GM19099 (cell line): ENCODE results near the gene DOCK10.

ENCODE experiments used
- POLR2A ChIP-seq: IDR thresholded peaks from 3 replicates; pipeline ENCODE4 v1.6.1; 2011; ENCODE audit warnings: low read depth; ENCODE audit not compliant: insufficient read length; ENCODE audit errors: extremely low read depth

DOCK10 gene

DNA sequence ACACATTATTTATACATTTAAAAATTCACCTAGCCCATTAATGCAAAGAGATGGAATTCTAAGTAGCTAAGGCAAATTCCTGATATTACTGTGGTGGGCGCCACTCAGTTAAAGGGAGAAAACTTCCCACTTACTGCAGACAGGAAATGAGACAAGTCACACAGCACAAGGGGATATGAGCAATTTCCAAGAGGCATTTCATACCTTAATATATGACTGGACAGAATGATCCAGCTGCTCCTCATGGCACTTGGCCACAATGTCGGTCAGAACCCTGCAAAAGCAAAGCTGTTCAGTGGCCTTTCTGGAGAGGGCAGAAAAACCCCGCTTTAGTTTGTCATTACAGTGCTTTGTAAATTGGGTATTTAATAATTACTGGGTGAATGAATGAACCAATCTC is 204.7 kb downstream of the DOCK10 start:
- TF ChIP-seq POLR2A, result no peak

DNA sequence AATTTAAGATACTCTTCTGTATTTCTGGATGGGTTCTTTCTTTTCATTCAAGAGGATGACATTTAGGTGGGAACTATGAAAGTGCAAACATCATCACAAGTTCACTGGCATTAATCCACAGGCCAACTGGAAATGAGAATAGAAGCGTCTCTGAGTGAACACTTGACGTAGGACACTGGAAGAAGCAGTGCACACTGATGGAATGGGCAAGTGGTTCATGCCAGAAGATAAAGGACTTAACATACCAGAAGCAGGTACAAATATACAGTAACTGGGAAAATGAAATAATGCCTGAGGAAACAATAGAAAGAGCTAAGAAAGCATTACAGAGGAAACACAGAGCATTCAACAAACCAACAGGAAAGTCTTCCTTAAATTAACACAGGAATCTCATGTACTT is 205.2 kb downstream of the DOCK10 start:
- TF ChIP-seq POLR2A, result no peak

DNA sequence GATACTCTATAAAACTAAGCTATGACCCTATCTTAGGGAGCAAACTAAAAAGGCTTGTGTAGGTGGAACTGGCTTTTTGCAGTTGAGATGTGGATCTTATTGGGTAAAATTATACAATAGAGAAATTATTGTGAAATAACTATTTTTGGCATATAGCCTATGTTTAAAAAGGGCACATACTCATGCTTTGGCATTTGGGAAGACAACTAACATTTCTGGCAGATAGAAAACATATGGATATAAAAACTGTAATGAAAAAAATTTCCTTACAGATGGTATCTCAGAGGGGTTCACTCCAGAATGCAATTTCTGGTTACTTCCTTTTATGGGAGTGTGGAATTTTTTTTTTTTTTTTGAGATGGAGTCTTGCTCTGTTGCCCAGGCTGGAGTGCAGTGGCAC is 206.0 kb downstream of the DOCK10 start:
- TF ChIP-seq POLR2A, result no peak

GRCh38 chr2:224835405-224835804 is 206.9 kb downstream of the DOCK10 start:
- no peak for TF ChIP-seq POLR2A

DNA sequence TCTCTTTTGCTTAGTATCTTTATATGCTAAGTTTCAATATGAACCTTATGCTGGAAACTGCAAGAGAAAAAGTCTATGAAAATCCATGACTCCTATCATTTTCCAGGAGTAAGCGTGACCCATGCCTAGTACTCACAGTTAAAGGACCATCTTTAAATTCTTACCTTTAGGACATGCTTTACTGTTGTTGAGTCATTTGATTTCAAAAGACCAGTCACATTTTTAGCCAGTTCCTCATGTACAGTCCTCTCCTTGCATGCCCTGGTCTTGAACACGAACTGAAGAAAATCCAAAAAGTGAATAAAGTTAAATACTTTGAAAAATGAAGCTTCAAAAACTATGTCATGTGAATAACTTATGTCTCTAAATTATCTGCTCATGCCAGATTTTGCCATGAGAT is 208.3 kb downstream of the DOCK10 start:
- TF ChIP-seq POLR2A, result no peak

DNA sequence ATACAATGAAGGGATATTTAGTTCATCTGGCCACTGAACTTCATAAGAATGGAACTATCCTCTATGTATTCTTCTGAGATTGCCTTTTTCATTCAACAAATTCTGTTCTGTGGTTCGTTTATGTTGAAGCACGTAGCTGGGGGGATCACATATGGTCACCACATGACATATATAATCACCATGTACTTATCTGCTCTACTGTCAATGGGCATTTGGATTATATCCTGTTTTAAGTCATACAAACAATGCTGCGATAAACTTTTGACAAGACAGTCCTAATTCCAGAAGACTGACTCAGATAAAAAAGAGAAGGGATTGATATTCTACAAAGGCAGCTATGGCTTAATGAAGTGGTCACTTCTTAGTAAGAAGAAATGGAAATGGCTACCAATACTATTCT is 210.1 kb downstream of the DOCK10 start:
- no peak for TF ChIP-seq POLR2A

DNA sequence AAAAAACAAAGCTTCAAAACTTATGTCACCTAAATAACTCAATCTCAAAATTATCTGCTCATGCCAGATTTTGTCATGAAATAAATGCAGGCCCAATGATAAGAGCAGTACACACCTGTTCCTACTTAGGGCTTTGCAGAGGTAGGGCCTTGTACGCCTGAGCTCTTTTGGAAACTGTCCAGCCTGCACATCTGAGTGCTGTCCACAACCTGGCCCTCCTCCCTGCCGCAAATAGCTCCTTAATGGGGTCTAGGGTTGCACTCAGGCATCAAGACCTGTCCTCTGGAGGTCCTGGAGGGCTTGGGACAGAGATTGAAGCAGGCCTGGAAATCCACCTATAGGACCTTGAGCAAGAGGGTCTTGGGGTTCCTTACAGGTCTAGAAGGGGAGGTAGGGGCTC is 210.7 kb downstream of the DOCK10 start:
- no peak for TF ChIP-seq POLR2A

GRCh38 chr2:224820283-224820991 is 221.8 kb downstream of the DOCK10 start:
- TF ChIP-seq POLR2A, result no peak

- no peak for TF ChIP-seq POLR2A
These were observed 223.2 kb downstream of the DOCK10 start for GRCh38 chr2:224819075-224819474.

GRCh38 chr2:224817676-224818075 is 224.6 kb downstream of the DOCK10 start:
- no peak for TF ChIP-seq POLR2A

DNA sequence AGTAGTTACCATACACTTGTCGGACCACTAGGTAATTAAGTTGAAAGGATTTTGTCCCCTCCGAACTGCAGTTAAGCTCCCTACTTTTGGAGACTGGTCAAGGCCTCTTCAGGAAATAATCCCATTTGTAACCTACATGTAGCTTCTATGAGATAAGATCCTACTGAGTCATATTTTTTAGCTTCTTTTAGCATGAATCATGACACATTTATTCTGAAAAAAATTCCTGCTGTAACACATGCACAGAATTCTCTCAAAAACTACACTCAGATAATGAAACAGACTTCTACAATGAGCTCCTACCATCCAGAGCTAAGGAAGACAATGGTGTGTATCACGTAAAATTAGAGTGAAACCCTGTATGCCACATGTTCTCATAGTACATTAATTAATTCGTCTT is 225.5 kb downstream of the DOCK10 start:
- no peak for TF ChIP-seq POLR2A

DNA sequence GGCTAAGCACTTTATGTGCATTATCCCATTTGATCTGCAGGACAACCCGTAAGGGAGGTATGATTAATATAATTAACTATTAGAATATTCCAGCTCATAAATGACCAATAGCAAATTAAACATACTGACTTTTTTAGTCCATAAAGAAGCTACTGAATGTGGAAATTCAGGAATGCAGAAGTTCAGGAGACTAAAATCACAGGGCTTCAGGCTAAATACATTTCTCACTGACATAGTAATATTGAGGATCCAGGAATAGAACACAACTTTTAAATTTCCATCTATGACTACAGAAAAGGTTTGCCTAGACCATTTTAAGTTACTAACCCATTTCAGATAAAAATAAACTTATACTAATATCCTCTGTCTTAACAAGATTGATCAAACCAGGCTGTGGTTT is 228.7 kb downstream of the DOCK10 start:
- no peak for TF ChIP-seq POLR2A

DNA sequence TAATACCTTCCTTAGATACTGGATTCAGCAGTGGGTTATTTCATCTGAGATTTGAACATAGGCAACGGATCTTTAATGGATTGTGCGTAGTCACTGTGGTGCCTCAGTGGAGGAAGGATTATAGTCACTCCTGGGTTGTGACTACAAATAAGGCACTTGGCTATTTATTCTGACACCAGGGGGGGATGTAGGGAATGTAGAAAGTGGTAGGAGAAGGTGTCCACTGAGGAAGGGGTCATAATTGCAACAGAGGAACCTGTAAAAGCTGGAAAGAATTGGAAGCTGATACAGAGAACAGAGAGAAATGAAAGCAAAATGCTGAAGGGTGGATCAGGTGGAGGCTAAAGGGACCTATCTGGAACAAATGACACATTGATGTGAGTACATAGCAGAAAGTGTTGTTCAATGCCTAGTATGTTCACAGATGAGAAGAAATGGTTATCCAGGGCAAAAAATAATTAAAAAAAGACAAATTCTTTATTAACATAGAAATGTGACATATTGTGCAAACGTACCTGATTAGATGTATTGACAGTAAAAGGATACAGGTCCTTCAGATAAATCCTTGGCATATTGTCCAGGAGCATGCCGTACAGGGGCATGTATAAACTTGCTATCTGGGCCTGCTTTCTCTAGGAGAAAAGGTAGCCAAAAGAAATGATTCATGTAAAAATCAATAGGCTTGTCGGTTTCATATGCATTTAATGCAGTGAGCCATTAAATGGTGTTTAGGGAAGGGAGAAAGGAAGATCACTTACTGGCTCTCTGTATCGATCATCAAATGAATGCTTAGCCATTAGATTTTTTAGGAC is 234.9 kb downstream of the DOCK10 start:
- no peak for TF ChIP-seq POLR2A

GRCh38 chr2:224803930-224804329 is 238.3 kb downstream of the DOCK10 start:
- no peak for TF ChIP-seq POLR2A

DNA sequence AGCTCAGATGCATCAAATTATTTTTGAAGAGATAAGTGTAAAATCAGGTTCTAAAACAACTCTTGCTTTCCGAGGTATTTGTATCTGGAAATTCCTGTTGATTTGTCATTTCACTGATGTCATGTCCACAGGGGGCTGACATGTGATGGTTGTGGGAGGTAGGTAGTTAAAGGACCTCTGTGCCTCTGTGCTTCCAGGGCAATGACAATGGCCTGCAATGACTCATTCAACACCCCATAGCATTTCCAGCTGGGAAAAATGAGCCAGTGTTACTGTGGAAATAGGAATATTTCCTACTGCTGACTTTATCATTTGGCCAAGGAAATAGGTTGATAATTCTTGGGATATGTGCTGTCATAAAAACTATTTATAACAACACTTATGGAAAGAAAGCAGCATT is 239.9 kb downstream of the DOCK10 start:
- no peak for TF ChIP-seq POLR2A

DNA sequence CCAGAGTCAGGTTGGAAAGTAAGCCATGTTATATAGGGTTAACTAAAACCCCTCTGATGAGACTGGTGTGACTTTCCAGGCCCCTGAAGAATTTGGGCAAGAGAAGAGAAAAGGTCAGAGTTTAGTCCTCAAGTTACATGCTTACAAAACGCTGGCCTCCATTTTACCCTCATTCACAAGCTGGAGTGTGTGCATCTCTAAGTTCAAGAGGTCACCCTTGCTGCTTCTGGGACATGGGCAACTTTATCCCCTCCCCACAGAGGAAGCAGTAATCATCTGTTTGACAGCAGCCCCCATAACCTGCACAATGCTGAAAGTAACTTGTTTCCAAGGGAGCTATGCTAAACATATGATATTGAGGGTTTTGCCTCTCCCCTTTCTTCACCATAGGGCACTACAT is 240.9 kb downstream of the DOCK10 start:
- TF ChIP-seq POLR2A, result no peak
